OCI-LY1 (cell line): ENCODE results near the gene PID1.

Source experiments
- H2AFZ ChIP-seq: fragments of 200-600 bp; sonication (generic), shearing (Covaris generic); 2 replicates; pipeline ENCODE4 v1.6.0; 2014; ENCODE audit warnings: antibody characterized with exemption, mild to moderate bottlenecking, low read length
- H3F3A ChIP-seq: fragments of 200-600 bp; sonication (generic), shearing (Covaris generic); 2 replicates; pipeline ENCODE4 v1.6.0; 2014; ENCODE audit warnings: mild to moderate bottlenecking, antibody characterized with exemption, low read length, moderate library complexity; ENCODE audit not compliant: insufficient read depth
- H3K27ac ChIP-seq: fragments of 200-600 bp; sonication (generic); 2 replicates; pipeline ENCODE4 v1.5.1; 2014; ENCODE audit warnings: low read length, mixed run types, mild to moderate bottlenecking, low read depth; ENCODE audit not compliant: poor library complexity, severe bottlenecking
- H3K27me3 ChIP-seq: fragments of 200-600 bp; sonication (generic); 2 replicates; pipeline ENCODE4 v1.6.0; 2014; ENCODE audit warnings: antibody characterized with exemption, mild to moderate bottlenecking, low read length, moderate library complexity; ENCODE audit not compliant: insufficient read depth
- H3K36me3 ChIP-seq: fragments of 200-600 bp; sonication (generic); 2 replicates; pipeline ENCODE4 v1.6.1; 2014; ENCODE audit warnings: mild to moderate bottlenecking, antibody characterized with exemption, low read length, moderate library complexity, mixed read lengths; ENCODE audit not compliant: insufficient read depth
- H3K4me1 ChIP-seq: fragments of 200-600 bp; sonication (generic); 2 replicates; pipeline ENCODE4 v1.5.1; 2014; ENCODE audit warnings: mild to moderate bottlenecking, low read length, moderate library complexity; ENCODE audit not compliant: insufficient read depth, severe bottlenecking
- H3K4me2 ChIP-seq: fragments of 200-600 bp; sonication (generic), shearing (Covaris generic); 2 replicates; pipeline ENCODE4 v1.6.1; 2014; ENCODE audit warnings: low read length
- H3K4me3 ChIP-seq: fragments of 200-600 bp; sonication (generic); 2 replicates; pipeline ENCODE4 v1.5.1; 2014; ENCODE audit warnings: low read length, low read depth, mild to moderate bottlenecking, mixed read lengths; ENCODE audit not compliant: poor library complexity, severe bottlenecking
- H3K79me2 ChIP-seq: fragments of 200-600 bp; shearing (Covaris generic); 2 replicates; pipeline ENCODE4 v1.6.1; 2016; ENCODE audit warnings: mixed run types, low read length, mixed read lengths; ENCODE audit not compliant: insufficient read depth
- H3K9ac ChIP-seq: fragments of 200-600 bp; sonication (generic), shearing (Covaris generic); 2 replicates; pipeline ENCODE4 v1.6.1; 2014; ENCODE audit warnings: mild to moderate bottlenecking, low read length, mixed read lengths
- H3K9me2 ChIP-seq: fragments of 200-600 bp; sonication (generic), shearing (Covaris generic); 2 replicates; pipeline ENCODE4 v1.6.1; 2014; ENCODE audit warnings: low read depth, mild to moderate bottlenecking, low read length, mixed read lengths
- H3K9me3 ChIP-seq: fragments of 200-600 bp; shearing (Covaris generic); 2 replicates; pipeline ENCODE4 v1.6.1; 2014; ENCODE audit warnings: low read length, mixed read lengths
- H4K20me1 ChIP-seq: fragments of 200-600 bp; sonication (generic), shearing (Covaris generic); 2 replicates; pipeline ENCODE4 v1.6.0; 2016; ENCODE audit warnings: mild to moderate bottlenecking, low read length; ENCODE audit not compliant: insufficient read depth
- EZH2 ChIP-seq: fragments of 200-600 bp; sonication (generic), shearing (Covaris generic); IDR thresholded peaks from 2 replicates; pipeline ENCODE4 v1.8.0; 2017; ENCODE audit warnings: borderline replicate concordance, mixed run types, mild to moderate bottlenecking, antibody characterized with exemption, low read length, moderate library complexity, mixed read lengths
- TF ChIP-seq, protein P1 (sequence below): fragments of 200-600 bp; sonication (generic), shearing (Covaris generic); IDR thresholded peaks from 2 replicates; pipeline ENCODE4 v1.5.1; 2017; ENCODE audit warnings: mild to moderate bottlenecking, antibody characterized with exemption, low read length, moderate library complexity, mixed read lengths

Gene PID1

DNA sequence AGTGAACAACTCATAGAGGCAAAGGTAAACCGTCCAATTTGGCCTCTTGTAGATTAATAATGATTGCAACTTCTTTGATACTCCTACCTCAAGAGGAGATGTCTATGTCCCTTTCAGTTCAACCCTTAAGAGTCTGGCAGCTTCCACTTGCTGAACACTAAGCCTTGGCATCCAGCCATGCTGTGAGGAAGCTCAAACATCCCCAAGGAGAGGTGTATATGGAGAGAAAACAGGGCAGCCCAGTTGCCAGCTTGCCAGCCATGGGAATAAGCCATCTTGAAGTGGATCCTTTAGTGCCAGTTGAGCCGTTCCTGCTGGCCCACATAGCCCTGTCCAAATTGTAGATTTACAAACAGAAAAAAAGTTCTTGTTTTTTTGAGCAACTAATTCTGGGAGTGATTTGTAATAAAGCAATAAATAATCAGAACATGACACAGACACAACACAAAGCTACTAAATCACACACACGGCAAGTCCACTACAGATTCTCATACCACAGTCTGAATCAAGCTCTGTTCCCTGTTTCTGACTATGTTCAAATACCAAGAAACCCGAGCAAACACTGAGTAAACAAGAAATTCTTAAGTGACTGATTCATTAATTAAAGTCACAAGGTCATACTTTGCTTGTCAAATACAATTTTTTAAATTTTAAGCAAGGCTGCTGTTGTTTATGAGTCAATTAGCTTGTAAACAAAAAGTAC is 96.1 kb downstream of the PID1 start:
- no peak overlapping the region for H3K27ac ChIP-seq

DNA sequence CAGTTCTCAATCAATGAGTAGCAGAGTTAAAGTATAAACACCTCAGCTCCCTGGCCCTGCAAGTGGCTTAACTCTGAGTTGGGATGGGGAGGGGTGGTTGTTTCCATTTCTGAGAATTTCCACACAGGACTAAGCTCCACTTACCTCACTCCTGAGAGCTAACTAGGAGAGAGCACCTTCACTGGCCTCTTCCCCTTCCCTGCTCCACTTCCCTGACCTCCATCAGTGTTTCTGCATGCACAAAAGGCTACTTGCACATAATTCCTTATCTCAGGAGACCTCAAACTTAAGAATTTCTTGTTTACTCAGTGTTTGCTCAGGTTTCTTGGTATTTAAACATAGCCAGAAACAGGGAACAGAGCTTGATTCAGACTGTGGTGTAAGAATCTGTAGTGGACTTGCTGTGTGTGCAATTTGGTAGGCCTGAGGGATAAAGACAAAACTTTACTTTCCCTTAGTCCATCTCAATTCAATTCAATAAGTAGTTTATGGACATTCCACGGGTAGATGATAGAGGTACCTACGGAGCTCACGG is 97.2 kb downstream of the PID1 start:
- no peak overlapping the region for H3K4me3 ChIP-seq
- no peaks in the 10 kb centered on the region for H3K36me3 ChIP-seq
- no peaks in the 10 kb centered on the region for H3K79me2 ChIP-seq
- no peaks in the 10 kb centered on the region for H3F3A ChIP-seq
- H3K4me1 ChIP-seq: no peaks in the 10 kb centered on the region
- H3K27ac ChIP-seq: no peak overlapping the region
- no peak overlapping the region for H2AFZ ChIP-seq
- H3K9me2 ChIP-seq: no peaks in the 10 kb centered on the region
- H3K4me2 ChIP-seq: no peak overlapping the region
- TF ChIP-seq, protein P1, sequence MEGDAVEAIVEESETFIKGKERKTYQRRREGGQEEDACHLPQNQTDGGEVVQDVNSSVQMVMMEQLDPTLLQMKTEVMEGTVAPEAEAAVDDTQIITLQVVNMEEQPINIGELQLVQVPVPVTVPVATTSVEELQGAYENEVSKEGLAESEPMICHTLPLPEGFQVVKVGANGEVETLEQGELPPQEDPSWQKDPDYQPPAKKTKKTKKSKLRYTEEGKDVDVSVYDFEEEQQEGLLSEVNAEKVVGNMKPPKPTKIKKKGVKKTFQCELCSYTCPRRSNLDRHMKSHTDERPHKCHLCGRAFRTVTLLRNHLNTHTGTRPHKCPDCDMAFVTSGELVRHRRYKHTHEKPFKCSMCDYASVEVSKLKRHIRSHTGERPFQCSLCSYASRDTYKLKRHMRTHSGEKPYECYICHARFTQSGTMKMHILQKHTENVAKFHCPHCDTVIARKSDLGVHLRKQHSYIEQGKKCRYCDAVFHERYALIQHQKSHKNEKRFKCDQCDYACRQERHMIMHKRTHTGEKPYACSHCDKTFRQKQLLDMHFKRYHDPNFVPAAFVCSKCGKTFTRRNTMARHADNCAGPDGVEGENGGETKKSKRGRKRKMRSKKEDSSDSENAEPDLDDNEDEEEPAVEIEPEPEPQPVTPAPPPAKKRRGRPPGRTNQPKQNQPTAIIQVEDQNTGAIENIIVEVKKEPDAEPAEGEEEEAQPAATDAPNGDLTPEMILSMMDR: no peak
- TF ChIP-seq EZH2: no peak
- no peaks in the 10 kb centered on the region for H3K27me3 ChIP-seq
- H4K20me1 ChIP-seq: no peaks in the 10 kb centered on the region
- H3K9me3 ChIP-seq: no peaks in the 10 kb centered on the region
- no peak overlapping the region for H3K9ac ChIP-seq

More for the DNA sequence above, 96.1 kb downstream of the PID1 start:
- H3K36me3 ChIP-seq: no peaks in the 10 kb centered on the region
- H2AFZ ChIP-seq: no peak overlapping the region
- H3K79me2 ChIP-seq: no peaks in the 10 kb centered on the region
- no peak overlapping the region for H3K4me3 ChIP-seq
- H3K9ac ChIP-seq: no peak overlapping the region
- no peaks in the 10 kb centered on the region for H3F3A ChIP-seq
- no peaks in the 10 kb centered on the region for H3K9me3 ChIP-seq
- no peaks in the 10 kb centered on the region for H4K20me1 ChIP-seq
- H3K4me2 ChIP-seq: no peak overlapping the region
- no peaks in the 10 kb centered on the region for H3K4me1 ChIP-seq
- no peaks in the 10 kb centered on the region for H3K27me3 ChIP-seq
- H3K9me2 ChIP-seq: no peaks in the 10 kb centered on the region
- no peak for TF ChIP-seq EZH2
- TF ChIP-seq, protein P1: no peak

DNA sequence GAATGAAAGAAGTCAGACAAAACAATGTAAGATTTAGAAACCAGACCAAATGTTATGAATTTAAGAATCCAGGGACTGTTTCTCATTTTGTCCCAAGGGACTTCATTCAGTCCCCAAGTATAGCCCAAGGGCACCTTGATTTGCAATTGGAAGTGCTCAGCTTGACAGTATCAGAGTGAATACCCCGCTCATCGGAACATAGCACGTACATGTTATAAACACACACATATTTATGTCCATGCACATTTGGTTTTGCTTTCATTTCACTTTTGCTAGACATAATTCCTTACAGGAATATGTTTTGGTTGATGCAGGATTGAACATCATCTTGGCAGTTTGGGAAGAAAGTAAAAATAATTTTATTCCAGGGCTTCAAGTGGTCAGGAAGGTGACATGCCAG is 100.2 kb downstream of the PID1 start:
- no peaks in the 10 kb centered on the region for H3K36me3 ChIP-seq
- no peak overlapping the region for H2AFZ ChIP-seq
- H3K4me3 ChIP-seq: no peak overlapping the region
- H3K9ac ChIP-seq: no peak overlapping the region
- TF ChIP-seq, protein P1: no peak
- no peak for TF ChIP-seq EZH2
- no peak overlapping the region for H3K4me2 ChIP-seq
- H3K9me3 ChIP-seq: no peaks in the 10 kb centered on the region
- H3K27ac ChIP-seq: no peak overlapping the region
- no peaks in the 10 kb centered on the region for H3K79me2 ChIP-seq
- no peaks in the 10 kb centered on the region for H3K4me1 ChIP-seq
- H3K9me2 ChIP-seq: no peaks in the 10 kb centered on the region
- no peaks in the 10 kb centered on the region for H3F3A ChIP-seq
- no peaks in the 10 kb centered on the region for H4K20me1 ChIP-seq
- no peaks in the 10 kb centered on the region for H3K27me3 ChIP-seq
